ENCODE measurements around the gene LTBP1.

LTBP1 gene

GRCh38 chr2:33085646-33086045 lies 138.9 kb downstream of the LTBP1 start:
- no peak for DNase-seq

- no peak for DNase-seq
Observed at GRCh38 chr2:33086400-33087015, 139.8 kb downstream of the LTBP1 start.

- no peak for DNase-seq
Observed at GRCh38 chr2:33090553-33091134, 143.9 kb downstream of the LTBP1 start.

GRCh38 chr2:33091541-33092123 lies 144.9 kb downstream of the LTBP1 start:
- no peak for DNase-seq

GRCh38 chr2:33093283-33093993 lies 146.7 kb downstream of the LTBP1 start:
- DNase-seq, result no peak

- no peak for DNase-seq
Observed at GRCh38 chr2:33094303-33094702, 147.6 kb downstream of the LTBP1 start.

- no peak for DNase-seq
Observed at GRCh38 chr2:33099989-33100388, 153.2 kb downstream of the LTBP1 start.

GRCh38 chr2:33100921-33101320 lies 154.2 kb downstream of the LTBP1 start:
- DNase-seq, result no peak

GRCh38 chr2:33104052-33104623 lies 157.4 kb downstream of the LTBP1 start:
- no peak for DNase-seq

- DNase-seq, result no peak
Observed at GRCh38 chr2:33104726-33105125, 158.0 kb downstream of the LTBP1 start.

- no peak for DNase-seq
Observed at GRCh38 chr2:33106115-33106514, 159.4 kb downstream of the LTBP1 start.

- no peak for DNase-seq
Observed at GRCh38 chr2:33107690-33108482, 161.1 kb downstream of the LTBP1 start.

GRCh38 chr2:33108483-33109443 lies 162.0 kb downstream of the LTBP1 start:
- DNase-seq, result no peak

- DNase-seq, result no peak
Observed at GRCh38 chr2:33110461-33110860, 163.7 kb downstream of the LTBP1 start.

GRCh38 chr2:33111002-33111446 lies 164.3 kb downstream of the LTBP1 start:
- no peak for DNase-seq

- DNase-seq, result no peak
Observed at GRCh38 chr2:33115196-33115595, 168.4 kb downstream of the LTBP1 start.

GRCh38 chr2:33115728-33116127 lies 169.0 kb downstream of the LTBP1 start:
- no peak for DNase-seq

GRCh38 chr2:33116799-33117198 lies 170.0 kb downstream of the LTBP1 start:
- no peak for DNase-seq

- DNase-seq, result no peak
Observed at GRCh38 chr2:33118651-33119050, 171.9 kb downstream of the LTBP1 start.

GRCh38 chr2:33121416-33121815 lies 174.7 kb downstream of the LTBP1 start:
- DNase-seq, result no peak

- no peak for DNase-seq
Observed at GRCh38 chr2:33121925-33122324, 175.2 kb downstream of the LTBP1 start.

- DNase-seq, result no peak
Observed at GRCh38 chr2:33122726-33123125, 176.0 kb downstream of the LTBP1 start.
